HG03354 (cell line): ENCODE data around the gene ATP6V1F.
A peak's percentile ranks its signal among the peaks of the same experiment; 100 is the strongest.

ENCODE experiments used
- ATAC-seq: cut with Tn5 transposase; IDR thresholded peaks from one replicate; pipeline ENCODE4 v1.9.1; 2021; ENCODE audit warnings: mild to moderate bottlenecking; ENCODE audit not compliant: unreplicated experiment, poor library complexity, severe bottlenecking

Gene ATP6V1F

GRCh38 chr7:128862571-128863432, at the start of gene ATP6V1F:
TSS of gene ATP6V1F (plus strand) at chr7:128862856. CDS start at chr7:128862905, 49 bp downstream.
- ATAC-seq = peak; percentile 88

- ATAC-seq = no peak
These were observed 48.2 kb upstream of the ATP6V1F start for GRCh38 chr7:128814499-128814898.

- ATAC-seq = no peak
These were observed 47.2 kb upstream of the ATP6V1F start for GRCh38 chr7:128815289-128815942.

- ATAC-seq = no peak
These were observed 44.0 kb upstream of the ATP6V1F start for GRCh38 chr7:128818694-128819093.

GRCh38 chr7:128821724-128822123, 40.9 kb upstream of the ATP6V1F start:
- no peak for ATAC-seq

- no peak for ATAC-seq
These were observed 36.1 kb upstream of the ATP6V1F start for GRCh38 chr7:128826512-128826911.

GRCh38 chr7:128826916-128827247, 35.8 kb upstream of the ATP6V1F start:
- ATAC-seq = no peak

GRCh38 chr7:128827248-128827958, 35.3 kb upstream of the ATP6V1F start:
- no peak for ATAC-seq

GRCh38 chr7:128827971-128828711, 34.5 kb upstream of the ATP6V1F start:
- ATAC-seq = no peak

GRCh38 chr7:128829391-128830166, 33.1 kb upstream of the ATP6V1F start:
- no peak for ATAC-seq

GRCh38 chr7:128830231-128831177, 32.2 kb upstream of the ATP6V1F start, which contains the start of gene FLNC:
TSS of gene FLNC (plus strand) at chr7:128830406. CDS start at chr7:128830638, 232 bp downstream.
- ATAC-seq = no peak

GRCh38 chr7:128831178-128831993, 31.3 kb upstream of the ATP6V1F start:
- no peak for ATAC-seq

- no peak for ATAC-seq
These were observed 30.4 kb upstream of the ATP6V1F start for GRCh38 chr7:128831994-128832879.

- ATAC-seq = no peak
These were observed 29.8 kb upstream of the ATP6V1F start for GRCh38 chr7:128832880-128833147.

- ATAC-seq = no peak
These were observed 29.3 kb upstream of the ATP6V1F start for GRCh38 chr7:128833148-128833945.

- no peak for ATAC-seq
These were observed 28.7 kb upstream of the ATP6V1F start for GRCh38 chr7:128833946-128834325.
